AG10803 (cell line): ENCODE data around the gene NRDC.

Experiments
- DNase-seq: peaks from one replicate; pipeline ENCODE4 v3.0.0; 2010; ENCODE audit warnings: low read depth
- H3K4me3 ChIP-seq: 2 replicates; pipeline ENCODE4 v1.5.1; 2011; ENCODE audit warnings: mild to moderate bottlenecking, low read length, control low read depth
- CTCF ChIP-seq: conservative IDR thresholded peaks from 2 replicates; pipeline ENCODE4 v1.5.1; 2011; ENCODE audit warnings: mild to moderate bottlenecking, low read length, control low read depth, inconsistent platforms

Gene NRDC

GRCh38 chr1:51916587-51917405 is 38.3 kb upstream of the NRDC start:
- peak; percentile 70 for DNase-seq
- H3K4me3 ChIP-seq, result no peak overlapping the region
- no peak for TF ChIP-seq CTCF

- TF ChIP-seq CTCF, result no peak
- no peak overlapping the region for H3K4me3 ChIP-seq
- DNase-seq, result peak; percentile 65
Measured at GRCh38 chr1:51915951-51916350, 37.4 kb upstream of the NRDC start.

GRCh38 chr1:51912881-51913280 is 34.4 kb upstream of the NRDC start:
- DNase-seq, result no peak
- TF ChIP-seq CTCF, result no peak
- H3K4me3 ChIP-seq, result no peak overlapping the region

GRCh38 chr1:51910221-51911000 is 31.9 kb upstream of the NRDC start:
- no peak overlapping the region for H3K4me3 ChIP-seq
- no peak for TF ChIP-seq CTCF
- peak; percentile 18 for DNase-seq

- no peak for TF ChIP-seq CTCF
- DNase-seq, result no peak
Measured at GRCh38 chr1:51908499-51908898, 30.0 kb upstream of the NRDC start.

GRCh38 chr1:51907079-51907702 is 28.7 kb upstream of the NRDC start:
- no peak overlapping the region for H3K4me3 ChIP-seq
- DNase-seq, result peak; percentile 50
- TF ChIP-seq CTCF, result no peak

More at GRCh38 chr1:51908499-51908898, 30.0 kb upstream of the NRDC start:
- H3K4me3 ChIP-seq, result no peak overlapping the region
